ENCODE measurements around the gene PARP3.
"Not testable (repeated sequence)": the region's sequence is repeated elsewhere in the genome, so short reads cannot be mapped to it uniquely, and the experiment has no call there.

PARP3 gene

DNA sequence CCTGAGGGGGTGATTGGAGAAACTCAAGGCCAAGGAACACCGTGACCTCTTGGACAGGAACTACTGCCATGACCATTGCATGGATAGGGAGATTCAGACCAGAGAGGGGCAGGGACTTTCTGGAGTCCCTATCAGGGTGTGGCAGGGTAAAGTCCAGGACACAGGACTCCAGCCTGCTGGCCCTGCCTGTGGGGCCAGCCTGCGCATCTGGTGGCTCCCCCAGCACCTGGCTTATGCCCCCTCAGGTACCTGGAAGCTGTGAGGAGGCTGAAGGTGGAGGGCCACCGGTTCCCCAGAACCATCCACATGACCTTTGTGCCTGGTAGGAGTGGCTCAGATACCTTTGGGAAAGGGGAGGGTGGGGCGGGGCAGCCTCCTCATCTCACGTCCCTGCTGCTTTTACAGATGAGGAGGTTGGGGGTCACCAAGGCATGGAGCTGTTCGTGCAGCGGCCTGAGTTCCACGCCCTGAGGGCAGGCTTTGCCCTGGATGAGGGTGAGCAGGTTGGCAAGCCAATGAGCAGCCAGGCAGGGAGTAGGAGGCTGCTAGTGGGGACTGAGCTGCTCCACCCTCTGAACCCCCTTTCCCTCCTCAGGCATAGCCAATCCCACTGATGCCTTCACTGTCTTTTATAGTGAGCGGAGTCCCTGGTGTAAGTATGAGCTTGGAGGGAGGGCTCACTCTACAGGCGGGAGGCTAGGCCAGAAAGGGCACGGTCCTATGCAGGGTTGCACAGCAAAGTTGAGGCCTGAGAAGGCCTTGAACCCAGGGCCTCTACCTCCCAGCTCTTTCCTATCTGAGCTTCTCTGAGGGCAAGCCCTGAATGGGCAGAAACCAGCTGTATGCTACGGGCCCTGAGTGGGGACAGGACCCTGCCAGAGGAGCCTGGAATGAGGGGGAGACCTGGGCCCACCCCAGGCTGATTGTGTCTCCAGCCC, 44.1 kb downstream of the PARP3 start:
- no peak for DNase-seq

DNA sequence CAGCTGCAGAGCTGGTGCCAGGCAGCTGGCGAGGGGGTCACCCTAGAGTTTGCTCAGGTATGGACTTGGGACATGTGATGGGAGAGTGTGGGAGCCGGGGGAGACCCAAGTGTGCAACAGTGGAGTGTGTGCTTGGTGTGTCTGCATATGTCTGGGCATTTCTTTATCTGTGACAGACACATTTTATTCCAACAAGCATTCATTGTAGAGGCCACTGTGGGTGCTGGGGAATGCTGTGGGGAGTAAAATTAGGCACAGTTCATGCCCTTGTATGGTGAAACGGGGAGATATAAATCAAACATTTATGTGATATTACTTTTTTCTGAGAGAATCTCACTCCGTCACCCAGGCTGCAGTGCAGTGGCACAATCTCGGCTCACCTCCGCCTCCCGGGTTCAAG, 45.4 kb downstream of the PARP3 start:
- no peak for DNase-seq

DNA sequence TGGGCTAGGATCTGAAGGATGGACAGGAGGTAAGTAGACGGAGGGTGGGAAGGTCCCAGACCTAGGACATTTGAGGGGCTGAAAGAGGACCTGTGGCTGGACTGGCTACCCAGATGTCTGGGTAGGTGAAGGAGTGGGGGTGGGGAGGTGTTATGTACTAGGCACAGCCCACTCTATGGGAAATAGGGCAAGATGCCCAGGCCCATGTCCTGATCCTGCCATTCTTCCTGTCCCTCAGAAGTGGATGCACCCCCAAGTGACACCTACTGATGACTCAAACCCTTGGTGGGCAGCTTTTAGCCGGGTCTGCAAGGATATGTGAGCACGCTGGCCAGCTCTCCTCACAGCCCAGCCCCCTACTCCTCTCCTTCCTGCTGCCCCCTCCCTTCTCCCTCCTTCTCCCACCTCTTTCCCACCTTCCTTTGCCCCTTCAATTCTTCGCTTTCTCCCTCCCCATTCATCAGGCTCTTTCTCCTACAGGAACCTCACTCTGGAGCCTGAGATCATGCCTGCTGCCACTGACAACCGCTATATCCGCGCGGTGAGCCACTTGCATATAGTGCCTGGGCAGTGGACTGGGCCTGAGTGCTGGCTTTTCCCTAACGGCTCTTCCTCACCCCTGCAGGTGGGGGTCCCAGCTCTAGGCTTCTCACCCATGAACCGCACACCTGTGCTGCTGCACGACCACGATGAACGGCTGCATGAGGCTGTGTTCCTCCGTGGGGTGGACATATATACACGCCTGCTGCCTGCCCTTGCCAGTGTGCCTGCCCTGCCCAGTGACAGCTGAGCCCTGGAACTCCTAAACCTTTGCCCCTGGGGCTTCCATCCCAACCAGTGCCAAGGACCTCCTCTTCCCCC, 46.4 kb downstream of the PARP3 start:
- no peak for DNase-seq

DNA sequence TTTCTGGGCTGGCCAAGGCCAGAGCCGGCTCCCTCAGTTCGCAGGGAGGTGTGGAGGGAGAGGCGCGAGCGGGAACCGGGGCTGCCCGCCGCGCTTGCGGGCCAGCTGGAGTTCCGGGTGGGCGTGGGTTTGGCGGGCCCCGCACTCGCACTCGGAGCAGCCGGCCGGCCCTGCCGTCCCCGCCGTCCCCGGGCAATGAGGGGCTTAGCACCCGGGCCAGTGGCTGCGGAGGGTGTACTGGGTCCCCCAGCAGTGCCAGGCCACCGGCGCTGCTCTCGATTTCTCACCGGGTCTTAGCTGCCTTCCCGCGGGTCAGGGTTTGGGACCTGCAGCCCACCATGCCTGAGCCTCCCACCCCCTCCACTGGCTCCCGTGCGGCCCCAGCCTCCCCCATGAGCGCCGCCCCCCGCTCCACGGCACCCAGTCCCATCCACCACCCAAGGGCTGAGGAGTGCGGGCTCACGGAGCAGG, 48.4 kb downstream of the PARP3 start:
- not testable (repeated sequence) for DNase-seq

DNA sequence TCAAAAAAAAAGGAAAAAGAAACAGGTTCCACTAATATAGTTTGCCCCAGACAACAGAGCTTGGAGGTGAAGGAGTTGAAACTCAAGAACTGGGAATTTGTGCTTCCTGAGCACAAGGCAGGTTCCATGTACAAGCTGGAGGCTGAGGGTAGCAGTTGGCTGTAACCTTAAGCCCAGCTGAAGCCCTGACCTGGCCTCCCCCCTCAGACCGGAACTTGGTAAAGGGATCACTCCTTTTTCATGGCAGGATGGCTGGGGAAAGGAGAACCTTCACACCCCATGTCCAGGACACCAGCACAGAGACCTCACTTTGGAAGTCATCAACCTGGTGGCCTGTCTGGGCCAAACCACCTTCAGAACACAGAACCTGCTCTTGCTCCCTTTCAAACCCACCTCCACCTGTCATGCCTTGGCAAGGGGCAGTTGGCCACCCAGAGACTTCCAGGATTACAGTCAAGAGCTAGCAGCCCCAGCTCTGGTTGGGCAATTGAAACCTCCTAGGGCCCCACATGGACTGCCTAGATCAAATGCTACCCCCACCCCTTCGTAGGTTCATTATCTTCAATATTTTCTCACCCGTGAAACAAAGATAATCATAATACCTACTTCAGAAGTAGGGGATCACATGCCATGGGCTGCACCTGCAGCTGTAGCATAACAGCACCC, 50.0 kb downstream of the PARP3 start:
- DNase-seq: no peak

- DNase-seq: not testable (repeated sequence)
These were observed 51.5 kb downstream of the PARP3 start for GRCh38 chr3:51993657-51994056.

- no peak for DNase-seq
These were observed 52.4 kb downstream of the PARP3 start for GRCh38 chr3:51994530-51994929.

DNA sequence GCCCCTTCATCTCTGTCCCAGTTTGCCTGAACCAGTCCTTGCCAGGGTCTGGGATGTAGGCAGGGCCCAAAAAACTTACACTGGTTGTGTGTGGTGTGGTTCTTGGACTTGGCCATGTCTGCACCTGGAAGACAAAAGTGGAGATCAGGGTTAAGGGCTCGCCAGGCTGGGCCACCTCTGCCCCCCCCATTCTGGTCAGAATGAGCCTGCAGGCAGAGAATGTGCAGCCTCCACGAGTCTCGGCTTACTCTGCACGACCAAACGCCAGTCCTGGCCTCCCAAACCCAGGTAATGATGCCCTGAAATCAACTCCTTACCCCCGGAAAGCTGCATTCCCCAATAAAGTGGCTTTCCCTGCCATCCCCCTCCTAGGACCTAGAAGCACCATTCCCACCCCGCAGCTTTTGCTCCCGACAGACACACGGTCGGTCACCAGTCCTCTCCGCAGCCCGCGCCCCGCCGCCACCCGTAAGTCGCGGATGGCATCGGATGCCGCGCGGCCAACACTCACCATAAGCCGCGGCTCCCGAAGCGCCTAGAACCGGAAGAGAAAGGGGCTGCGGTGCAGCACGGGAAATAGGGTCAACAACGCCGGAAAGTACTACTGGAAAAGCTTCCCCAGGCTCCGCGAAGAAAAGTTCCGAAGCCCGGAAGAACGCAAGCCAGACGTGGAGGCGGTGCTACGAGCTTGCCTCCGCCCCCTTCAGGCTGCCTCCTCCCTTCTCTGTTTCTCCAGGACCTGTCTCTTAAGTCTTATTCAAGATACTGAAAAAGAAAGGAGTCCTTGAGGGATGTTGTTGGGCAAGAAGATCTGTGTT, 53.4 kb downstream of the PARP3 start, which contains the start of gene RPL29:
RPL29 (minus strand) TSS at position 550 of the 818 bp plus-strand sequence; CDS start at position 116, 434 bp downstream.
- peak; percentile 95 to 97 (median 96) for DNase-seq

DNA sequence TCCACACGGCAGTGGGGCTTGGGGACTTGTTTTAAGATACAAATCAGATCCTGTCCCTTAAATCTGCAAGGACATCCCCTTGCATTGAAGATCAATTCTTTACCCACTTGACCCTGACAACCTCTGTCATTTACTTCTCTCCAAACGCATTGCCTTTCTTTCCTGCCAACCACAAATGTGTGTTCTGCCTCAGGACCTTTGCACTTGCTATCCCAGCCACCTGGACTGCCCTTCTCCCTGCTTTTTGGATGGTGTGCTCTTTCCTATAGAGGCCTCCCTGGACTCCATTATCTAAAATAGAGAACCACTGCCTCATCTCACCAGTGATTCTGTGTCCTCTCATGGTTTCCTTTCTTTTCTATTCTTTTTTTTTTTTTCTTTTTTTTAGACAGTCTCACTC, 55.0 kb downstream of the PARP3 start:
- no peak for DNase-seq

DNA sequence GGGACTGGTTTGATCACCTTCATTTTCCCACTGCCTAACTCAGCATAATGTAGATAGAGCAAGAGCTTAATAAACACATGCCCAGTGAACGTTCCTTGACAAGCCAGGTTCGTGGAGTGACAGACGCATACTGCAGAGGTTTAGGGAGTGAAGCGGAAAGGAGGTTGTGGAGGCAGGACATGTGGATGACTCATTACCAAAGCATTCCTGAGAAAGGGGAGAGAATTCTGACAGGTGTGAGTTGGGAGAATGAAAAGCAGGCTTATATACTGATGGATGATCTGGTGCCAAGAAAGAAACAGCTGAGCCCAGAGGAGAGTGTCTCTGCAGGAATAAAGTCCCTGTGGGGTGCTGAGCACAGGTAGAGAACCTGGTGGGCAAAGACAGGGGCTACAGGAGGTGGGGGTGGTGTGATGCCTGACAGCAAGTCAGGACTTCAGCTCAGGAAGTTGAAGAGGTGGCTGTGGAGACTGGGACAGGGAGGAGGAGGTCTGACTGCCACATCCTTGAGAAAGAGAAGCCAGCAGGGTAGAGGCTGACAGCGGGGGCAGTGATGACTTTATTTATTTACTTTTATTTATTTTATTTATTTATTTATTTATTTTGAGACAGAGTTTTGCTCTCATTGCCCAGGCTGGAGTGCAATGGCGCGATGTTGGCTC, 55.9 kb downstream of the PARP3 start:
- DNase-seq: no peak

Data from suppressor macrophage treated with lipopolysaccharide for 1 hour (primary cell).